ENCODE data around the gene RBFOX1. TPM values are rescaled to one million over a fixed set of nuclear protein-coding genes. Genes with fewer than 3 reads are reported as not detected.

RBFOX1 gene
- total and polyA plus RNA-seq, 2 experiments from 2014 or later = 5.7 to 7.4 TPM

DNA sequence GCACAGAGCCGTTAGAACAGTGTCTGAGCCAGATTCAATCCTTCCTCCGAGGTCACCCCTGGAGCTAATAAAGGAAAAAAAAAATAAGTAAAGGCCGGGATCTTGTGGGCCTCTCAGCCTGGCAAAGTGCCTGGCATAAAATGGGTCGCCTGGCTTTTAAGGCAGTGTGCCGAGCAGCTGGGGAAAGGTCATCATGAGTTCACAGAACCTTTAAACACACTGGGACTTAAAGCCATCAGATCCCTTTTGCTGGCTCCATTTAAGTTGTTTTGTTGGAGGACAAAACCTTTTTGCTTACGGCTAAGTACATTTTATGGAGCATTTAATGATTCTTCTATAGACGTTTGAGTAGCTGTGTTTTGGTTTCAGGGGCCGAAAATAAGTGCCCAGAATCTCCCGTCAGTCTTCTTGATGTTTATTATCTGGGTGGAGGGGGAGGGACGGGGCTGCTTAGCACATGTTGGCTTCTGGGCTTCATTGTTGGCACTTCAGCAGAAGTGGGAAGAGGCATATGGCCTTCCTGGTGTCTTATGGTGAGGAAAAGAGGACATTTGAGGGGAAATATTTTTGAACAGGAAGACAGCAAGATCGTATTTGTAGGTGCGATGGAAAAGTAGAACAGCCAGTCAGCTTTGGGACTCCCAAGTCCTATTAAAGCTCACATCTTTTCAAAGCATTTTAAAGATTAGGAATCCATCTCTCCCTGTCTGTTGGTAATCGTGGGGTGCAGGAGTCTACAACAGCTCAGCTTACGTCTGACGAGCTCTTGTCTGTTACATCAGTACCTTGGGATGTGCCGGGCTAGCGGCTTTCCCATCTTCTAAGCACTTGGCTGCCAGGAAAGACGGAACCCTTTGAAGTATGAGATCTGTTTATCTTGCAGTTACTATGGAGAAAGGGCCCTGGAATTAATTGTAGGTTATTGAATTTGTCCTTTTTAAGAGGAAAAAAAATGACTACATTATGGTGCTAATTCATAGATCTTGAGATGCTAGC lies 31.1 kb downstream of the RBFOX1 start:
- Histone ChIP-seq H3K27me3 (no peaks in the 10 kb centered on the region), H3K36me3 (no peaks in the 10 kb centered on the region), H3K9me3 (ENCODE audit: low read depth) (no peaks in the 10 kb centered on the region), H3K4me1 (ENCODE audit: low read depth) (peaks cover 26% of the 10 kb centered on the region), H3K4me3 (no peak overlapping the region), H3K27ac (peak overlapping the region; percentile 44)
- TF ChIP-seq, protein P1, sequence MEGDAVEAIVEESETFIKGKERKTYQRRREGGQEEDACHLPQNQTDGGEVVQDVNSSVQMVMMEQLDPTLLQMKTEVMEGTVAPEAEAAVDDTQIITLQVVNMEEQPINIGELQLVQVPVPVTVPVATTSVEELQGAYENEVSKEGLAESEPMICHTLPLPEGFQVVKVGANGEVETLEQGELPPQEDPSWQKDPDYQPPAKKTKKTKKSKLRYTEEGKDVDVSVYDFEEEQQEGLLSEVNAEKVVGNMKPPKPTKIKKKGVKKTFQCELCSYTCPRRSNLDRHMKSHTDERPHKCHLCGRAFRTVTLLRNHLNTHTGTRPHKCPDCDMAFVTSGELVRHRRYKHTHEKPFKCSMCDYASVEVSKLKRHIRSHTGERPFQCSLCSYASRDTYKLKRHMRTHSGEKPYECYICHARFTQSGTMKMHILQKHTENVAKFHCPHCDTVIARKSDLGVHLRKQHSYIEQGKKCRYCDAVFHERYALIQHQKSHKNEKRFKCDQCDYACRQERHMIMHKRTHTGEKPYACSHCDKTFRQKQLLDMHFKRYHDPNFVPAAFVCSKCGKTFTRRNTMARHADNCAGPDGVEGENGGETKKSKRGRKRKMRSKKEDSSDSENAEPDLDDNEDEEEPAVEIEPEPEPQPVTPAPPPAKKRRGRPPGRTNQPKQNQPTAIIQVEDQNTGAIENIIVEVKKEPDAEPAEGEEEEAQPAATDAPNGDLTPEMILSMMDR (IDR thresholded peaks at IDR 0.05; ENCODE audit: low read depth, low read length) = no peak
- peak in 1 of 2 donors; percentile 11 for DNase-seq (ENCODE audit: low read depth in 1 of 2, low spot score in 1 of 2)

DNA sequence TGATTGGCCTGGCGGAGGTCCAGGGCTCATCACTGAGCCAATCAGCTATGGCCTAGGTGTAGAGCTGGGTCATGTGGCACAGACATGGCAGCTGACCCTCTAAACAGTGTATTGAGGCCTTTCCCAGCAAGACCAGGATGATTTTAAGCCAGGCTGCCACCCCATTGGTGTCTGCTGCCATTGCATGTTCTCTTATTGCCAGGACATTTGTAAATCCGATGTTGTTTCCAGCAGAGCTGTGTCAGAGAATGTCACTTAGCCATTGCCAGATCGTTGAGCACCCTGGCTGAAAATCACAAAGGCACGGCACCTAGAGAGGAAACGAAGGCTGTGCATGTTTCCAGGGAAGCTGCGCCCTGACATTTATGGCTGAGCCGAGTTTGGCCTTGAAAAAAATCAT lies 33.4 kb downstream of the RBFOX1 start:
- Histone ChIP-seq H3K4me3 (no peak overlapping the region), H3K27me3 (no peaks in the 10 kb centered on the region), H3K27ac (no peak overlapping the region), H3K4me1 (ENCODE audit: low read depth) (peaks cover 18% of the 10 kb centered on the region), H3K9me3 (ENCODE audit: low read depth) (no peaks in the 10 kb centered on the region), H3K36me3 (no peaks in the 10 kb centered on the region)
- TF ChIP-seq, protein P1 (IDR thresholded peaks at IDR 0.05; ENCODE audit: low read depth, low read length) = no peak
- DNase-seq (ENCODE audit: low read depth in 1 of 2, low spot score in 1 of 2) = no peak

DNA sequence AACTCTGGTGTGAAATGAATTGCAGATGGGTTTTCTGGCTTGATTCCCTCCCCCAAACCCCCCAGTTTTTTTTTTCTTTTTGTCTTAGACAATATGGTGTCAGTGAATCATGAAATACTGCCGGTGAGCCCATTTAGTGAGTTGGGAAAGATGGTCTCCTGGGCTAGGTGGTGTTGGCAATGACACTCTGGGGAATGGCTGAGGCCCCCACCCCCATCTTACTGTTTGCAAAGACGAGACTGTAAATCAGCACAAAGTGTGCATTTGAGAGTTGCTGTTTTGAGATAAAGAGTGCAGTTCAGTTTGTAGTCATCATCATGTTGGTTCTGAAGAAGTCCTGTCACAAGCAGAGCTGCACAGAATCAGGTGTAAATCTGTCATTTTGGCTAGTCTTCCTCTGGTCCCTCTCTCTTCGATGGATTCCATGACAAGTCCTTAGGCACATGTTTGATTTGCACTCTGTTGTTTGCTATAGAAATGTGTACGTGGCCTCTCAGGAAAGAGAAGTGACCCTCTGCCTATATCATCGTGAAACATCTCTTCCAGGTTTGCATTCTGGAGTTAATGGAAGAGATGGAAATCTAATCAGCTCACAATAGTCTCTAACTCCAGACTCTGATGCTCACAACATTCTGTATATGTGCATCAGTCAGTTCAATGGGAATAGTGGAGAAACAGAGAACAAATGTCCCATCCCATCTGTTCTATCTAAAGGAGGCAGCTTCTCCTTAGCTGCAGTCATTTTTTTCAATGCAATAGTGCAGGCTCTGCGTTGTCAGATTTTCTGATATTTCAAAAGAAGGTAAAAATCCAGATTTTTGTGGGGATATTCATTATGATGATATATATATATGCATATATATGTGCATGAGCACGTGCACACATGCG lies 34.6 kb downstream of the RBFOX1 start:
- no peak overlapping the region for H3K4me3 ChIP-seq
- H3K9me3 ChIP-seq (ENCODE audit: low read depth) = no peaks in the 10 kb centered on the region
- no peaks in the 10 kb centered on the region for H3K27me3 ChIP-seq
- H3K27ac ChIP-seq = no peak overlapping the region
- peaks cover 15% of the 10 kb centered on the region for H3K4me1 ChIP-seq (ENCODE audit: low read depth)
- H3K36me3 ChIP-seq = no peaks in the 10 kb centered on the region
- TF ChIP-seq, protein P1 (IDR thresholded peaks at IDR 0.05; ENCODE audit: low read depth, low read length) = no peak
- DNase-seq (ENCODE audit: low read depth in 1 of 2, low spot score in 1 of 2) = no peak

- Histone ChIP-seq H3K4me3 (no peak overlapping the region), H3K4me1 (ENCODE audit: low read depth) (peaks cover 4% of the 10 kb centered on the region), H3K9me3 (ENCODE audit: low read depth) (no peaks in the 10 kb centered on the region), H3K27ac (no peak overlapping the region), H3K27me3 (no peaks in the 10 kb centered on the region), H3K36me3 (no peaks in the 10 kb centered on the region)
- DNase-seq (ENCODE audit: low read depth in 1 of 2, low spot score in 1 of 2) = no peak
- TF ChIP-seq, protein P1 (IDR thresholded peaks at IDR 0.05; ENCODE audit: low read depth, low read length) = no peak
Measured at GRCh38 chr16:7369204-7369603, 36.6 kb downstream of the RBFOX1 start.

DNA sequence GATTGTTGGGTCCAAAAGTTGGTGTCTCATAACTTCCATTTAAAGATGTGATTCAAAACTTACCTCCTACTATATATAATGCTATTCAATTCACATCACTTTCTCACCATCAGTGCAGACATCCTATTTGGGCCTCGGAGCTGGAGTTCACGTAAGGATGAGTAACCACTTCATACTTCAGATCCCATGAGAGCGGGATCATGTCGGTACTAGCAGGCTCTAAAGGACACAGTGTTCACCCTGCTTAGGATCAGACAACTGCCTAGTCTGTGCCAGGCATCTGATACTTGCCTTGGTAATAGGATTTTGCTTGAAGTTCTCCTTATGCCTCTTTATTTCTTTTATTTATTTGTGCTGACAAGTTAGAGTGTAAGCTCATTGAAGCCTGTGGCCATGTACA lies 39.5 kb downstream of the RBFOX1 start:
- Histone ChIP-seq H3K9me3 (ENCODE audit: low read depth) (no peaks in the 10 kb centered on the region), H3K27ac (no peak overlapping the region), H3K4me3 (no peak overlapping the region), H3K4me1 (ENCODE audit: low read depth) (peaks cover 6% of the 10 kb centered on the region), H3K36me3 (no peaks in the 10 kb centered on the region), H3K27me3 (no peaks in the 10 kb centered on the region)
- no peak for DNase-seq (ENCODE audit: low read depth in 1 of 2, low spot score in 1 of 2)
- TF ChIP-seq, protein P1 (IDR thresholded peaks at IDR 0.05; ENCODE audit: low read depth, low read length) = no peak
